Epithelial cell of prostate (primary cell): Measurements from ENCODE around the gene R3HDM2.
"Not testable (repeated sequence)": the region's sequence is repeated elsewhere in the genome, so short reads cannot be mapped to it uniquely, and the experiment has no call there.

ENCODE experiments used
- DNase-seq: peaks from one replicate; pipeline ENCODE4 v3.0.0-alpha.2; 2011; ENCODE audit warnings: low read depth, low spot score
- H3K27ac ChIP-seq: fragments of 450-650 bp; 2 replicates; pipeline ENCODE4 v1.5.1; 2017; ENCODE audit warnings: mild to moderate bottlenecking

R3HDM2 gene

GRCh38 chr12:57388425-57388824 lies 42.4 kb downstream of the R3HDM2 start:
- peak overlapping the region; percentile 81 for H3K27ac ChIP-seq
- DNase-seq = no peak

DNA sequence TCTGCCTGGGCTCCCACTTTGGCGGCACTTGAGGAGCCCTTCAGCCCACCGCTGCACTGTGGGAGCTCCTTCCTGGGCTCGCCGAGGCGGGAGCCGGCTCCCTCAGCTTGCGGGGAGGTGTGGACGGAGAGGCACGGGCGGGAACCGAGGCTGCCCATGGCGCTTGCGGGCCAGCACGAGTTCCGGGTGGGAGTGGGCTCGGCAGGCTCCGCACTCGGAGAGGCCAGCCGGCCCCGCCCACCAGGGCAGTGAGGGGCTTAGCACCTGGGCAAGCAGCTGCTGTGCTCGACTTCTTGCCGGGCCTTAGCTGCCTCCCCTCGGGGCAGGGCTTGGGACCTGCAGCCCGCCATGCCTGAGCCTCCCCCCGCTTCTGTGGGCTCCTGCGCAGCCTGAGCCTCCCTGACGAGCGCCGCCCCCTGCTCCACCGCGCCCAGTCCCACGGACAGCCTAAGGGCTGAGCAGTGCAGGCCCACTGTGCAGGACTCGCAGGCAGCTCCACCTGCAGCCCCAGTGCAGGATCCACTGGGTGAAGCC lies 44.6 kb downstream of the R3HDM2 start:
- no peak for DNase-seq

DNA sequence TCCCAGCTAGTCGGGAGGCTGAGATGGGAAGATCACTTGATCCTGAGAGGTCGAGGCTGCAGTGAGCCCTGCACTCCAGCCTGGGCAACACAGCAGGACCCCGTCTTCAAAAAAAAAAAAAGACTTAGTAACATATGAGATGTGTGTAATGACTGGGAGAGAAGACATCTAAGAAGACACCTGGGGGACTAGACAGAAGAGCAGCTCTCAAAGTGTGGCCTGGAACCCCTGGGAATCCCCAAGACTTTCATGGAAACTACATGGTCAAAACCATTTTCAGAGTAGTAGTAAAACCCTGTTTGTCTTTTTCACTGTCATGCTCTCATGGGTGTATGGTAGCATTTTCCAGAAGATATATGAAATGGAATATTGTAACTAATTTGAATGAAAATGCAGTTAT lies 45.3 kb downstream of the R3HDM2 start:
- no peak for DNase-seq
- H3K27ac ChIP-seq = no peak overlapping the region

More for the DNA sequence above, 44.6 kb downstream of the R3HDM2 start:
- H3K27ac ChIP-seq = no peak overlapping the region

GRCh38 chr12:57384478-57384877 lies 46.4 kb downstream of the R3HDM2 start:
- no peak overlapping the region for H3K27ac ChIP-seq
- no peak for DNase-seq

- DNase-seq = no peak
- H3K27ac ChIP-seq = peak overlapping the region; percentile 13
Measured at GRCh38 chr12:57381693-57382220, 49.1 kb downstream of the R3HDM2 start.

GRCh38 chr12:57380300-57380699 lies 50.5 kb downstream of the R3HDM2 start:
- DNase-seq = no peak
- no peak overlapping the region for H3K27ac ChIP-seq

GRCh38 chr12:57377103-57377840 lies 53.6 kb downstream of the R3HDM2 start:
- peak; percentile 14 for DNase-seq

GRCh38 chr12:57372233-57372632 lies 58.6 kb downstream of the R3HDM2 start:
- no peak overlapping the region for H3K27ac ChIP-seq
- DNase-seq = no peak

More at GRCh38 chr12:57377103-57377840, 53.6 kb downstream of the R3HDM2 start:
- no peak overlapping the region for H3K27ac ChIP-seq

GRCh38 chr12:57370696-57371095 lies 60.1 kb downstream of the R3HDM2 start:
- DNase-seq = no peak
- H3K27ac ChIP-seq = no peak overlapping the region

- DNase-seq = no peak
Measured at GRCh38 chr12:57370072-57370471, 60.8 kb downstream of the R3HDM2 start.

GRCh38 chr12:57369202-57369601 lies 61.6 kb downstream of the R3HDM2 start:
- DNase-seq = no peak
- H3K27ac ChIP-seq = no peak overlapping the region

More at GRCh38 chr12:57370072-57370471, 60.8 kb downstream of the R3HDM2 start:
- H3K27ac ChIP-seq = no peak overlapping the region

DNA sequence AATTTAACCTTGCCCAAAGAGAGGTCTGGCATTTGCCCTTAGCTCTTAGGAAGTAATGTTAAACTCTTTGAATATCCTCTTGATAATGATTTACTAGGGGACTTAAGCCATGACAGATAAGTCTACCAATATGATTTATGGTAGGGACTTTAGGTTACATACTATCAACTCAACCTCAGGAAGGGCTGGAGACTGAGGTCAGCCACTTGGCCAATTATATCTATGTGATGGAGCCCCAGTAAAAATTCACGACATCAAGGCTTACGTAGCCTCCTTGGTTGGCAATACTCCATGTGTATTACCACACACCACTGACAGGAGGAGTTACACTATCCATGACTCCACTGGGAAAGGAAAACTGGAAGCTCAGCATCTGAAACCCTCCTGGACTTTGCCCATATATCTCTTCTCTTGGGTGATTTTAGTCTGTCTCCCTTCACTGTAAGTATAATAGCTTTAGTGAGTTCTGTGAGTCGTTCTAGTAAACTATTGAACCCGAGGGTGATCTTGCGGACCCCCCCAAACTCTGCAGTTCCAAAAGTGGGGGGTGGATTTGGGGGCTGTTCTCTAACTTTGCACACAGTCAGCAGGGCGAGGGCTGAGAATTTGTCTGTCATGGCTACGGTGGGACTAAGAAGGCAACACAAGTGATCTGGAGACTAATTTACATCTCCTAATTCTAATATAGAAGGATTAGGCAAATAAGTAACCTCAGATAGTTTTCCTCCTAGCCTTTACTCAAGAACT lies 62.3 kb downstream of the R3HDM2 start:
- H3K27ac ChIP-seq = no peak overlapping the region
- no peak for DNase-seq

GRCh38 chr12:57367121-57367520 lies 63.7 kb downstream of the R3HDM2 start:
- H3K27ac ChIP-seq = no peak overlapping the region
- no peak for DNase-seq

DNA sequence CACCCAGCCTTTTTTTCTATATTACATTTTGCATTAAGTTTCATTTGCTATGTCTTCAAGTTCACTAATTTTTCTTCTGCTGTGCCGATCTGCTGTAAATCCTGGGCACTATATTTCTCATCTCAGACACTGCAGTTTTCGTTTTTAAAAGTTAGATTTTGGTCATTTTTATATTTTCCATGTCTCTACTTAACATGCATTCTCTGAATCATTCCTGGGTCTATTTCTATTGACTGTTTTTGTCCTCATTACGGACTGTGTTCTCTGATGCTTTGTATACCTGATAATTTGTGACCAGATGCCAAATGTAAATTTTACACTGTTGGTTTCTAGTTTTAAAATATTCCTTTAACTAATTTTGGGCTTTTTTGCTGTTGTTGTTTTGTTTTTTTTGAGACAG lies 64.5 kb downstream of the R3HDM2 start:
- H3K27ac ChIP-seq = no peak overlapping the region
- no peak for DNase-seq

DNA sequence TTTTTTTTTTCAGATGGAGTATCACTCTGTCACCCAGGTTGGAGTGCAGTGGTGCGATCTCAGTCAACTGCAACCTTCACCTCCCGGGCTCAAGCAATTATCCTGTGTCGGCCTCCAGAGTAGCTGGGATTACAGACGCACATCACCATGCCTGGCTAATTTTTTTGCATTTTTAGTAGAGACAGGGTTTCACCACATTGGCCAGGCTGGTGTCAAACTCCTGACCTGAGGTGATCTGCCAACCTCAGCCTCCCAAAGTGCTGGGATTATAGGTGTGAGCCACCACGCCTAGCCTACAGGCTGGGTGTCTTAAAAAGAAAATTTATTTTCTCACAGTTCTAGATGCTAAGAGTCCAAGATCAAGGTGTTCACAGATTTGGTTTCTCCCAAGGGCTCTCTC lies 66.7 kb downstream of the R3HDM2 start:
- not testable (repeated sequence) for H3K27ac ChIP-seq, DNase-seq

DNA sequence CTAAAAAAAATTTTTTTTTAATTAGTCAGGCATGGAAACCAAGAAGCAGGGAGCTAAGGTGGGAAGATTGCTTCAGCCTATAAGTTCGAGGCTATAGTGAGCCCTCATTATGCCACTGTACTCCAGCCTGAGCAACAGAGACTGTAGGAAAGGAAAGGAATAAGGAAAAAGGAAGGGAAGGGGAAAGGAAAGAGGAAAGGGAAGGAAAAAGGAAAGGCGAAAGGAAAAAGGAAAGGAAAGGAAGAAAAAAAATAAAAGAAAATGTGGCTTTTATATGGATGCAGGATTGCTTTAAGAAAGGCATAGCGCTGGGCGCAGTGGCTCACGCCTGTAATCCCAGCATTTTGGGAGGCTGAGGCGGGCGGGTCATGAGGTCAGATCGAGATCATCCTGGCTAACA lies 70.4 kb downstream of the R3HDM2 start:
- DNase-seq = no peak
- no peak overlapping the region for H3K27ac ChIP-seq

DNA sequence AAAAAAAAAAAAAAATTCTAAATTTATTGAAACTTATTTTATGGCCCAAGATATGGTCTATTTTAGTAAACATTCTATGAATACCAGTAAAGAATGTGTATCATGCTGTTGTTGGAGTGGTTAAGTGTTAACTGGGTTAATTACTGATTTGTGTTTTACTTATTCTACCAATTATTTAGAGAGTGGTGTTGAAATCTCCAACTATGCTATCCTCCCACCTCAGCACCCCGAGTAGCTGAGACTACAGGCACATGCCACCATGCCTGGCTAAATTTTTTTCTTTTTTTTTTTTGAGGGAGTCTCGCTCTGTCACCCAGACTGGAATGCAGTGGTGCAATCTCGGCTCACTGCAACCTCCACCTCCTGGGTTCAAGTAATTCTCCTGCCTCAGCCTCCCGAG lies 72.2 kb downstream of the R3HDM2 start:
- no peak overlapping the region for H3K27ac ChIP-seq
- no peak for DNase-seq

DNA sequence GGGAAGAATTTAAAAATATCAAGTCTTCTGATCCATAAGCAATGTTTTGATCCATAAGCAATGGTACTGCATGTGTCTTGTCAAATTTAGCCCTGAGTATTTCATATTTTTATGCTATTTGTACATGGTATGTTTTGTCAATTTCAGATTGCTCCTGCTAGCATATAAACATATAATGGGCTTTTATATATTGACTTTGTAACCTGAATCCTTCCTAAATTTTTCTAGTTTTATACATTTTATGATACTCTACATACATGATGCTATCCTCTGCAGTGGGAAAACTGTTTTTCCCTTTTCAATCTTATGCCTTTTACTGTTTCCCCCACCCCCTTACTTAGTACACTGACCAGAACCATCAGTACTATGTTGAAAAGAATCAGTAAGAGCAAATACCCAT lies 75.1 kb downstream of the R3HDM2 start:
- DNase-seq = no peak
- H3K27ac ChIP-seq = no peak overlapping the region

DNA sequence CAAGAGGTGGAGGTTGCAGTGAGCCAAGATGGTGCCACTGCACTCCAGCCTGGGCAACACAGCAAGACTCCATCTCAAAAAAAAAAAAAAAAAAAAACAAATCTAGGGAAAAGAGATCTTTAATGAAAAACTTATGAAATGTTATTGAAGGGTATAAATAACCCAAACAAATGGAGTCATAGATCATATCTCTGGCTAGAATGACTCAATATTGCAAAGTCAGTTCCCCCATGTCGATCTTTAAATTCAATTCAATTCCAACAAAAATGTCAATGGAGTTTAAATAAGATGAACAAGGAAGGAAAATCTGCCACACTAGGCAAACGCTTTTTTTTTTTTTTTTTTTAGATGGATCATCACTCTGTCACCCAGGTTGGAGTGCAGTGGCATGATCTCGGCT lies 78.7 kb downstream of the R3HDM2 start:
- H3K27ac ChIP-seq = no peak overlapping the region
- DNase-seq = no peak

GRCh38 chr12:57347284-57347683 lies 83.6 kb downstream of the R3HDM2 start:
- no peak overlapping the region for H3K27ac ChIP-seq
- no peak for DNase-seq

GRCh38 chr12:57343703-57344378 lies 87.0 kb downstream of the R3HDM2 start:
- no peak for DNase-seq
- H3K27ac ChIP-seq = no peak overlapping the region
